Activated T-cell treated with anti-CD3 and anti-CD28 coated beads, Interleukin-2, amount 50 U/mL, for 48 hours (primary cell): ENCODE measurements around the gene HPGD.
"Not testable (repeated sequence)": the region's sequence is repeated elsewhere in the genome, so short reads cannot be mapped to it uniquely, and the experiment has no call there.

Experiments used
- DNase-seq, 2 experiments: peaks; one replicate each; pipeline ENCODE4 v3.0.0-alpha.2; 2020

The HPGD gene

DNA sequence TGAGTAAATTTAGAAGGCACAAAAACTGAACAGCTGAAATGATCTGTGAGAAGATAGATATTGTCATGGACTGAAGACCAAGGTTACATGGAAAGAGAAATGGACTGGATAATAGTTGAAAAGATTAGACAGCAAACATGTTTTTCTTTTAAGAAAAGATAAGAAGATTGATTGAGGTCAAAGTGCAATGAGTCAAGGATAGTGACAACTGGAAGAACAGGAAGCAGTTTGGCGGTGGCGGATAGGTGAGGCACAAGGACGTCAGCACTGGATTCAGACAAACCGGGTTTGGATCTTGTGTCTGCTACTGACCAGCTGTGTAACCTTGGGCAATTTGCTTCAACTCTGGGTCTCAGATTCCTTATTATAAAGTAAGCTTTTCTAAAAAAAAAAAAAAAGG lies 2.0 kb upstream of the HPGD start:
- DNase-seq, result no peak

DNA sequence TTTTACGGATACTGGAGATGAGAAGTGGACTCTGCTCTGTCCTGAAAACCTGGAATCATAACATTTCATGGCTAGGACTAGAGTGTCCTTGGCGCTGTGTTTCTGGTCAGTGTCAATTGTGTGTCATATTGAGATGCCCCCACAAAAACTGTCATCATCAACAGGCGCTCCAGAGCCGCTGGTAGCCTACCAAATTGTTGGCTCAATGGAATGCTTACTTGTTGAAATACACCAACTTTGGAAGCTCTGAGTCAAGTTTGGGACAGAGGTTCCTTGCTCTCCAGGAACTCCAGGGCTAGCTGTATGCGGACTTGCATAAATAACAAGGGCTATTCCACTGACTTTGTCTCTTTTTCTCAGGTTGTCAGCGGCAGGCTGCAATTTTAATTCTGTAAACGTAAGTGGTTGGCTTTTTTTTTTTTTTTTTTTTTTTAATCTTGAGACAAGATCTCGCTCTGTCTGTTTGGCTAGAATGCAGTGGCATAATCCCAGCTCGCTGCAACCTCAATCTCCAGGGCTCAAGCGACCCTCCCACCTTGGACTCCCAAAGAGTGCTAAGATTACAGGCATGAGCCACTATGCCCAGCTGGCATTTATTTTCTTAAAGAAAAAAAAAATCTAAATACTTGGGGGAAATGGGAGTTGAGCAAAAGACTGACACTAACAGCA lies 871 bp upstream of the HPGD start:
- peak in 1 of 2 experiments; percentile 18 for DNase-seq

DNA sequence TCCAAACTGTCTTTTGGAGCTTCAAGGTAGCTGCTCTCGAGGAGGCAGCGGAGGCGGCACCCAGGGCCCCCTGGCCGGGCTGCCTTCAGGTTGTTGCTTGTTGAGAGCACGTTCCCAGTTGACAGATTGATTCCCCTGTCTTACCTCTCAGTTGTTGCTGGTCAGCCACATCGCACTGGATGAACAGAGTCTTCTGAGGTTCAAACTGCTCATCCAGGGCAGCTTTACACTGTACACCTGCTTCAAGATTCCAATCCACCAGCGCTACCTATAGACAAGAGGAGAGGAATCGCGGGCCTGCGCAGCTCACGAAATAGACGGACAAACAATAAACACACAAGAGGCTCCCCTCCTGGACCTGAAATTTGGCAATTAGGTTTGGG lies 497 bp downstream of the HPGD start:
- DNase-seq, result peak in 1 of 2 experiments; percentile 29

DNA sequence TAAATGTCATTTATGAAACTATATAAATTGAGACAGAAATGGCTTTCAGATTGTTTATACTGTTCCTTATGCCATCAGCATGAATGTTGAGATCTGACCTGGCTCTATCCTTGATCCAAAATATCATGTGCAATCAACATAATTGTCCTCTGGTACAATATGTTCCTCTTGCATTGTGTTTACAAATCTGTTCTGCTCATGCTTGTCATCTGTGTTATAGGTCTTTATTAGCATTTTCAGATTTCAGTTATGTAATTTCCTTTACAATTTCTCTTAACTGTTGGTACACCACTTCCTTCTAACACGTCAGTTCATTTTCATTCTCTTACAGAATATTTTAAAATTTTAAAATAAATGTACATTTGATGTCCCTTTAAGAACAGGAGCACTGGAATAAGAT lies 1.6 kb downstream of the HPGD start:
- no peak for DNase-seq

DNA sequence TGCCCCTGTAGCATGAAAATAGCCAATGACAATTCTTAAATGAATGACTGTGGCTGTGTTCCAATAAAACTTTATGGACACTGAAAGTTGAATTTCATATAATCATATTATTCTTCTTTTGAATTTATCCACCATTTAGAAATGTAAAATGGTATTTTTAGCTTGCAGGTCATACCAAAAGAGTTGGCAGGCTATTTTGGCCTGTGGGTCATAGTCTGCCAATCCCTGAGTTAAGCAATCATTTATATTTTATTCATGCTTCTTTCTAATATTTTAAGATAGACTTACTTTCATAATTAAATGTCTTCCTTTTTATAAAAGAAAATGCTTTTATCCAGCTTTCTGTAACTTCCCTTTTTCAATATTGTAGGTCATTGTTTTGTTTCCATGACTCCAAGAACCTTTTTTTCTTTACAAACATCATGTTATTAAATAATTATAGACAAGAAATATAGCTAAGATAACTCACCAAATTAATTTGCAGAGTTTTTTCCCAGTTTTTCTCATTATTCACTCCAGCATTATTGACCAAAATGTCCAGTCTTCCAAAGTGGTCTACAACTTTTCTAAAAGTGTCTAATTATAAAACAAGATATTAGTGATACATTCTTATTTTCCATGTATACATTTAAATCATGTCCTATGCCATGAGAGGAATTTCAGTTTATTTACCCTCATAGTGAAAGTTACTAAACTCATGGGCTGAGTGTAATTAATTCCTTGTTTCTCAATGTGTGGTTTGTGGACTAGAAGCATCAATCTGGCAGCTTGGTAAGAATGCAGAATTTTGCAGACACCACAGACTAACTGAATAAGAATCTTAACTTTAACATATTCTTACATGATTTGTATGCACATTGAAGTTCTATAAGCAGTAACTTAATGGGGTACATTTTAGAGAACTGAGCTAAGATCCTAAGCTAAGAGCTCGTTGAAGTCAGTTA lies 4.5 kb downstream of the HPGD start:
- no peak for DNase-seq

DNA sequence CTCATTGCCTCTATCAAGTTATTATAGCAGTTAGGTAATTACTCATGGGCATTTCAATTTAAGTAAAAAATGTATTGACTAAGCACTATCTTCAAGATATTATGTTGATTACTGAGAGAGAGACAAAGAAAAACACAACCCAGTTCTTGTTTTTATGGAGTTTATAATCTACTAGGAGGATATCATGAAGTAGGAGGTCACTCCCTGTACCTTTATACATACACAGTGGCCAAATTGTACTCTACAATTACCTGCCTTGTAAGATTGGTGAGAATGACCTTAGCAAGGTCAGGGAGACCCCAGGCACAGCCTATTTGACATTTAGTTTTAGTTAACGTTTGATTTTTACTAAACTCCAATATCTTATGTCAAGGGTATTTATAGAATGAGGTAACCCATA lies 5.5 kb downstream of the HPGD start:
- DNase-seq, result no peak

DNA sequence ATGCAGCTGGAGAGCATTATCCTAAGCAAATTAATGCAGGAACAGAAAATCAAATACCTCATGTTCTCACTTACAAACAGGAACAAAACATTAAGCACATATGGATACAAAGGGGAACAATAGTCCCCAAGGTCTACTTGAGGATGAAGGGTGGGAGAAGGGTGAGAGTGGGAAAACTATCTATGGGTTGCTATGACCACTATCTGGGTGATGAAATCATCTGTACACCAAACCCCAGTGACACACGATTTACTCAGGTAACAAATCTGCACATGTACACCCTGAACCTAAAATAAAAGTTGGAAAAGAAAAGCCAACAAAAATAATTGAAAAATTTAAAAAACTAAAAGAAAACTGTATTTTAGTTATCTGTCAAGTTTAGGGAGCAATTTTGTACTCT lies 5.9 kb downstream of the HPGD start:
- no peak for DNase-seq

DNA sequence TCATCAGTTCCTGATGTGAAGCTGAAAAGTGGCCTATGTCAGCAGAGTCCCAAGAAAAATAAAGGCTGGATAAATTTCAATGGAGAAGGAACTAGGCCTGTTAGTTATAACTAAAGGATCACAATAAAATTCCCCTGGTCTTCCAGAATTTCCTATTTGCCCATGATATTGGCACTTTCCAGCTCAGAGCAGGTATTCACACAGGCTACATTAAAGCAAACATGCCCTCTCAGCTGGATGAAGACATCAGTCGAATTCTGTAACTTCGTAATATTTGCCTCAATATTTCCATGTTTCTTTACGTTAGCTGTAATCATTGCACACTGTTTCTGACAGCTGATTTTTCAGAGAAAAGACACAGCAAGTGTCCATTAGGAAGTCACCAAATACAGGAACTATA lies 9.5 kb downstream of the HPGD start:
- no peak for DNase-seq

DNA sequence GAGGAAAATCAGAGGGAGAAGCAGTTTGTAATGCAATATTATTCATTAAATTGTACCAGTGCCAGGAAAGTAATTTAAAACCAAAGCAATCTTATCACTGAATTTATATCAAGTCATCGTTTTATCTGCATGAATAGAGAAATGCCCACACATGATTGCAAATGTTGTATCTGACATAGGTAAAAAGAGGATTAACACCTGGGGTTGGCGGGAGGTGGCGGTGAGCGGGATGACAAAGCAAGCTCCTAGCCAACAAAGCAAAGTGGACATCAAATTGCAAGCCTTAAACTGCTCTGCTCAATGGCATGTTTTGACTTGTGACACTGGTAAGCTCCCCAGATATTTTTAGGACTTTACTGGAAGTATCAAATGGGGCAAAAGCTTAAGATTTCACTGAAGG lies 16.4 kb downstream of the HPGD start:
- DNase-seq, result no peak

DNA sequence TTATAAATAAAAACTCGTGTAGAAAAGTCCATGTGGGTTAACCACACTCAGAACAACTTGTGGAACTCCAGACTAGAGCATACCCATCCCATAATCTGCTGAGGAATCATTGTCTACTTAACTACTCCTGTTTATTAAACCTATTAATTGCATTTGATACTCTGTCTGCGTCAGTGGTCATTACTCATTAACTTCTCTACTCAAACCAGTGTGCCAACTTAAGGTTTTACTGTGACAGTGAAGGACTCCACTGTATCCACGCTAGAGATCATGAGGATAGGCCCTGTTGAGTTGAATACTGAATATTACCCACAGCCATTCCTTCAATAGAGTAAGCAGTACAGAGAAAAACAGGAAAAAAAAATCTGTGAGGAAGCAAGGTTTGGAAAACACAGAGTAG lies 17.3 kb downstream of the HPGD start:
- DNase-seq, result no peak

DNA sequence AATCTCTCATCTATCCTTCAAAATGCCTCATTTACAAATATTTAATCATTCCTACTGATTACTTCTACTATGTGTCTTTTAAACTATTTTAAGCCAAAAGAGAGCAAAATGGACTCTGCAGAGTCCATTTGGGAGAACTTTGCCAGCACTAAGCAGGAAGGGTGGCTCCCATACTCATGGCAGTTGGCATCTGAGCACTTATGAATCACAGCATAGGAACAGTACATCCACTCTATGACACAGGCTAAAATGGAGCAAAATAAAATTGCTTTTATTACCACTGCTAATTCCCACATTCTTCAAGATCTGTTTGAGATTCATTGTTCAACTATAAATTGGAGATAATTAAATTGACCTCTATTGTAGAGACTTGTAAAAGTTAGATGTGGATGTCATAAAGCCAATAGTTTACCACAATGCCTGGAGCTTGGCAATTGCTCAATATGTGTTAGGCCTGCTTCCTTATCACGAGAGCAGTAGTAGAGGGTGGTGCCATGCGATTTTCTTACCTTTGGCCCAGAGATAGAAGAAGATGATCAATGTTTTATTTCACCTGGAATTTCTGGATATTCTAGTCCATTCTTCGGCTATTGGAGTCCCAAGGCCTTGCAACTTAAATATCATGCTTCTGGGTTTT lies 19.1 kb downstream of the HPGD start:
- DNase-seq, result no peak

DNA sequence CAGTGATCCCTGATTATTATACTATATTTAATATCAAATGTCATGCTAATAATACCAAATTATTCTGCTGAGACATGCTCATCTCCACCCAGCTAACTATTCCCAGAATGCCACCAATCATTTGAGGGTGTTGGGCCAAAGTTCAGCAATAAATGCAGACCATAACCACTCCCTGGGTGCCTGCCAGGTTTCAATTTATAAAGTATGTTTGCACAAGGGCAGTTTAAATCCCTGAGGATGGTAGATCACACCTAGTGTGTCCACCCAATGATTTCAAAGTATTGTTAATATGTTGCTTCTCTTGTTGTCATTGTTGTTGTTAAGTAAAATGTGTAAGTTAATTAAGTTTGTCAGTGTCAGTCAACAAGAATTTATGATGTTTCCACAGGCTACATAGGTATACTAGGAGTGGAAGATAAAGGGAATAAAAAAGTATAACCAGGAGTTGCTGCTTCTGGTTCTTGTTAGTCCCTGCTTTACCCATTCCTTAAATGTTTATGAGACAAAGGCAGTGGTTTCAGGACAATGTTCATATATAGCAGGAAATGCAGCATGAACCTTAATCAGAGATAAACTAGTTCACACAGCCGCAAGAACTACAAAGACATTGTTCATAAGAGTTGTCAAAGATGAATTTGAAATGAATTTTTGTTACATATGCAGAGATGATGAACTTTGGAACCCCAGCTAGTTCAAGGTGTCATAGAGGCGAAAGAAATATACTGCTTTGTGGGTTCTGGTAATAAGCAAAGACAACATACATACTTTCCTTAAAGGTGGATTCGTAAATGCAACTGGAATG lies 25.5 kb downstream of the HPGD start:
- no peak for DNase-seq

DNA sequence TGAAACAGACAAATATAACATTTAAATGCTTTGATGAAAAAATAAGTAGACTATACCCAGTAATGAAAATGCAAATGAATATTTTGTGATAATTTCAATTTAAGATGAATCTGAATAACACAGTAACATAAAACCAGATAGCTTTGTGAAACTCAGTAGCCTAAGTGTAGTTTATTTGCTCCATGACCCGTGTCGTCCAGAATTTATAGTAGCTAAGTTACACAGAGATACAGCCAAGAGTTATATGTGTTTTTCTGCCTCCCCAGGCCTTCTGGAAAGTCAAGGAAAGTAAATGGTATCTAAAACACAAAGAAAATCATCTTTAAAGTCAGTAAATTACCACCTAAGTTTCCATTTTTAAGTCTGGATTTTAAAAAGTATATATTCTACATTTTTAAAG lies 26.7 kb downstream of the HPGD start:
- DNase-seq, result no peak

DNA sequence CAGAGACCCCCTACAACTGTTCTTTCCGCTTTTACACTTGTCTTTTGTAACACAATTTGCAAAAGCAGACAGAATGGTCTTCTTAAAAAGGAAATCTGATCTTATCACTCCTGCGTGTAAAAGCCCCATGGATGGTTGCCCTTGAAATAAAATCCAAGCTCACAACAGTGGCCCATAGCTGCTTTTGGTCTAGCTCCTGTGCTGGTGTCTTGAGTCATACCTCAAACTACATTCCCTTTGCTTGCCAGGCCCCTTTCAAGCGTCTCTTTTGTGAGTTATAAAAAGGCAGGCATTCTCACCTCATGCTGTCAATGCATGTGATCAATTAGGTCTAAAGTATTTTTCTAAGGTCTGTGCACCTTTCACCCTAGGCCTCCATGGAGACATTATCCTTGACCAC lies 27.6 kb downstream of the HPGD start:
- no peak for DNase-seq

DNA sequence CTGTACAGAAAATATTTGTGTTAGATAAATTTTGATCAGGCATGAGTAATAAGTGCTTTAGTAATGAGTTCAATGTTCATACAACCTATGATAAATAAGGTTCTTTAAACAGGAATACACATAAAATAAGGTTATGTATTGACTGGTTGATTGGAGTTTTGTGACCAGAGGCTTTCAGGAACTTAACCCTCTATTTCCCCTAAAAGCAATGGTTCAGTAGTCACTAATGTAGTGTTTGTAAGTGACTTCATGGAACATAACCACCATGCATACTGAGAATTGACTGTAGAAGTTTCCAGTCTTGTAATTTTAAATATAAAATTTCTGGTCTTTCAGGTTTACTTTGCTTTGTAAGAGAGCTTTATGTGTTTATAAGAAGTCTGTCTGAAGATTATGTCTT lies 28.1 kb downstream of the HPGD start:
- no peak for DNase-seq

DNA sequence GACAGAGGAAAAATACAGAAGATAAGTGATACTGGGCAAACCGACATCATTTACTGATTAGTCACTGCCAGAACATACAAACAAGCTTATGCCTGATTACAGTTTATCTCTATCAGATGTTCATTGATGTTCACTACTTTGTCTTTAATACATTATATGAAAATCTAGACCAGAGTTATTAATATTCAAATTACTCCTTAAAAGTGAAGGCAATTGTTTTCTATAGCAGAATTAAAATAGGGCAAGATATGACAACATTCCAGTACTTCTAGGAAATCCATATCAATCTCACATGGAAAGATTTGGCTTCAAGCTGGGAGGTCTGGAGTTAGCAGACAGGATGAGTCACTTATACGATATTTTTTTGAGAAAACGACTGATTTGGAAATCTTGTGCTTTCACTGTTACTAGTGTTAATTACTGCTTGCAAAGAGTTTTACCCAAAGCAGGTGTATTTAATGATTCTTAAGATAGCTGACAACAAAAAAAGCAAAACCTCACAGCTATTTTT lies 31.8 kb downstream of the HPGD start:
- no peak for DNase-seq

DNA sequence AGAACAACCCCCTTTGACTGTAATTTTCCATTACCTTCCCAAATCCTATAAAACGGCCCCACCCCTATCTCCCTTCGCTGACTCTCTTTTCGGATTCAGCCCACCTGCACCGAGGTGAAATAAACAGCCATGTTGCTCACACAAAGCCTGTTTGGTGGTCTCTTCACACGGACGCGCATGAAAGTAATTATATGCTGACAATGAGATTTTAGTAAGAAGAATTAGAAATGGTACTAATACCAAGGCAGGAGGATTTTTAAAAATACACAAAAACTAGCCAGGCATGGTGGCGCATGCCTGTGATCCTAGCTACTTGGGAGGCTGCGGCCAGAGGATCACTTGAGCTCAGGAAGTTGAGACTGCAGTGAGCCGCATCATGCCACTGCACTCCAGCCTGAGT lies 33.9 kb downstream of the HPGD start:
- not testable (repeated sequence) for DNase-seq

DNA sequence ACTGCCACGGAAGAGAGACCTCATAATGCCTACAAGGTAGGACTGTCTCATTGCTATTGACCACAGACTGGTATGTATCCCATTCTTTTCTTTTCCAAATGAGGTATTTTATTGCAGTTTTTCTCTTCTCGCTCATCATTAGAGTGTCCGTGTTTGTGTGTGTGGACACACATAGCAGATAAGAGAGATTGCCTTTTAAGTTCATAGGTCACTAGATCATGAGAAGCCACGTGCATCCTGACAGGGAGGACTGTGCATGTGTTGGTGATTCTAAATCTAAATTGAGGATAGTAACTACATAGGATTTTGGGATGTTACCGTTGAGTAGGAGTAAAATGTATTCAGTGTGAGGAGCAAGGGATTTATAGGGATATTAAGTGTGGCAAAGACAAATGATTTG lies 37.3 kb downstream of the HPGD start:
- no peak for DNase-seq

DNA sequence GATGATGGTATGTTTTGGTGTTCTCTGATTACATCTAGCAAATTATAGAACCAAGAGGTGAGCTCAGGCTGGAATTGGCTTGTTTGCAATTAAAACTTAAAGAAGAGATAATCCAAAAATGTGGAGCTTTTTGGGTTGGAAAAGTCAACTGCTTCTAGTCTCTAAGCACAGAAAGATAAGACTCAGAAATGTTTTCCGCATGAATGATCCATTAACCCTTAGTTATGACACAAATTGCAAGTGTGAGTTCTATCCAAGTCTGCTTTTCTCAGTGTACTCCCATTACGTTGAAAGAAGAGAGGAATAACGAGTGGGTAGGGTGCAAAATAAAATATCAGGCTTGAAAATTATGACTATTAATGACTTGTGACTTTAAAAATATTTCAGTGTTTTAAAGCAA lies 38.5 kb downstream of the HPGD start:
- no peak for DNase-seq

DNA sequence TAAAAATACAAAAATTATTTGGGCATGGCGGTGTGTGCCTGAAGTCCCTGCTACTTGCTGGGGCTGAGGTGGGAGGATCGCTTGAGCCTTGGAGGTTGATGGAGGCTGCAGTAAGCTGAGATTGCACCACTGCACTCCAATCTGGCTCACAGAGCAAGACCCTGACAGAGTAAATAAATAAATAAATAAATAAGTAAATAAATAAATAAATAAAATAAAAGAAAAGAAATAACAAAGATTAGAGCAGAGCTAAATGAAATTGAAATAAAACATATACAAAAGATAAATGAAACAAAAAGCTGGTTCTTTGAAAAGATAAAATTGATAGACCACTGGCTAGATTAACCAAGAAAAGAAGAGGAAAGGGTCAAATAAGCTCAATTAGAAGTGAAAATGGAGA lies 43.1 kb downstream of the HPGD start:
- DNase-seq, result no peak

DNA sequence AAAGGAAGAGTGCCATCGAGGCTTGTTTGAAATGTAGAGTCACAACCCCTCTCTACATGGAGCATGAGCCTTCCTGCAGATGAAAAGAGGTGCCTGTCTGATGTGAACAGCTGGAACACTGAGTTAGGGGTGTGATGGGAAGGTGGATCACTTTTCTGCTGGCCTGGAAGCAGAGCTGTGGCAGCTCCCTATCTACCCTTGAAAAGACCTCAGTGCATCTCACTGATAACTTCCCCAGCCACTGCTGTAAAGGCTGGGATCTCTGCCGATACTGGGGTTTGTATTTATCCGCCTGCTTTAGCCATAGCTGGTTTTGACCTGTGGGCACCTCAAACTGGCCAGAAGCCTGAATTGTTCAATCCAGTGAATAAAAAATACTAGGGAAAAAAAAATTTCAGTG lies 46.8 kb downstream of the HPGD start:
- no peak for DNase-seq

DNA sequence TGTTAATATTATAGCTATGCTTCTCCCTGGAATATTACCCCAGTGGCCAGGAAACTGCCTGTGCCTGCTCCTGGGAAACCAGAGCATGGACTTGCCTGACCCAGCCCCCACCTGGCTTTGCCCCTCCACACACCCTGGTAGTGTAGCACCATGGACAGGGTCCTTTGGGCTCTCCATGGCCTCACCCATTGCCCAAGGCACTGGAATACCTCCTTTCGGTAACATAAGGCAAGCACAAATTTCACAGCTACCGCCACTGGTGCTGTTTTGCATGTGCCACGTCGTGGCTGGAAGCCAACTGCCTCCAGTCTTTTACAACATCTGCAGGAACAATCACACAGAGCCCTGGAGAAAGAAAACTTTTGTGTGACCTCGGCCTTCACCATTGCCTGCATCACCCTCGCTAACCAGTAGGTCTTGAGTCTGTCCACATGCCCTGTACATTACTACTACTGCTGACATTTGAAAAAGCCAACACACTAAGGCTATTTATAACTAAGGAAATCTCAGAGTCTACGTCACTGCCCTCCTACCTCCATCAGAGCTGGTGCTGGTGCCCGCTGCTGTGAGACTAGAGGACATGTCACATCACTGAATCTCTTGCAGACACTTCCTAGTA lies 47.7 kb downstream of the HPGD start:
- DNase-seq, result no peak

DNA sequence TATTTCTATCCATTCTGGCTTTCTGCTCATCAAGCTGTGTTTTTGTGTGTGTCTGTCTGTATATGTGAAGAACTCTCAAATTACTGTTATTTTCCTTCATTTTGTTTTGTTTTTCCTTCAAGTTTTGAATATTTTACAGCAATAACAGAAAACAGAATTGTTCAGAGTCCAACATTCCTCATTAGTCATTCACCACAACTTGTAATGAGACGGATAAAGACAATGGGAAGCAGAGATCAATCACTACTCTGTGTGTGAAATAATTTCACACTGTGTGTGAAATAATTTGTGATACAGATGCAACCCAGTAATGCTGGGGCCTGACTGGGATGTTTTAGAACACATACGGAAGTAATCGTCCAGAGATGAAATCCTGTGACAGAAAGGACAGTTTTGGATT lies 55.2 kb downstream of the HPGD start:
- no peak for DNase-seq
